Spleen (tissue), 7 donors: ENCODE data around the gene PGLYRP3.

Source experiments
- CTCF ChIP-seq, 11 experiments: fragments of 200-600 bp in 7 of 11; fragments of 450-650 bp in 4 of 11; sonication (generic) in 4 of 11; IDR thresholded peaks in 8 of 11; conservative IDR thresholded peaks in 3 of 11; 1 replicate in 7 of 11; 2 replicates in 4 of 11; pipeline versions ENCODE4 v1.4.0 to v1.8.0; 2016 to 2021; ENCODE audit warnings: antibody characterized with exemption in 11 of 11, inconsistent platforms in 4 of 11, mild to moderate bottlenecking in 1 of 11
- POLR2A ChIP-seq, 3 donors: fragments of 450-650 bp; IDR thresholded peaks; one replicate each; pipeline ENCODE4 v1.5.1; 2017; ENCODE audit warnings: antibody characterized with exemption in 3 of 3, mild to moderate bottlenecking in 1 of 3
- donor health status: DM: no; HTN: no; CAD: no; lungs with moderate emphysema.
- donor health status: DM: no; HTN: no; CAD: no.
- donor health status: DM: no; HTN: no; CAD: no.

GRCh38 chr1:153248176-153248879 is 64.4 kb downstream of the PGLYRP3 start:
- no peak for TF ChIP-seq CTCF (IDR thresholded peaks at IDR 0.05 in 8 of 11, conservative IDR thresholded peaks at IDR 0.05 in 3 of 11)
- no peak for TF ChIP-seq POLR2A (IDR thresholded peaks at IDR 0.05)
